NCI-H1436 (cell line): ENCODE measurements around the gene PLA2G4C.

Experiments used
- DNase-seq: peaks from one replicate; lab custom pipeline; 2025; lab: John Stamatoyannopoulos, UW

The PLA2G4C gene

GRCh38 chr19:48110350-48110966 lies at the start of gene PLA2G4C:
Gene PLA2G4C (minus strand): TSS chr19:48110817. CDS start chr19:48106529, 4,288 bp downstream.
- DNase-seq = peak; percentile 94

- no peak for DNase-seq
Observed at GRCh38 chr19:48158210-48158790, 47.7 kb upstream of the PLA2G4C start.

- DNase-seq = no peak
Observed at GRCh38 chr19:48154003-48154402, 43.4 kb upstream of the PLA2G4C start.

- peak; percentile 54 for DNase-seq
Observed at GRCh38 chr19:48152551-48152950, 41.9 kb upstream of the PLA2G4C start.

GRCh38 chr19:48149430-48149829 lies 38.8 kb upstream of the PLA2G4C start:
- DNase-seq = no peak

GRCh38 chr19:48148576-48148975 lies 38.0 kb upstream of the PLA2G4C start:
- DNase-seq = no peak

- DNase-seq = no peak
Observed at GRCh38 chr19:48147597-48148175, 37.1 kb upstream of the PLA2G4C start.

- DNase-seq = no peak
Observed at GRCh38 chr19:48139053-48139452, 28.4 kb upstream of the PLA2G4C start.

GRCh38 chr19:48137411-48137810 lies 26.8 kb upstream of the PLA2G4C start:
- DNase-seq = no peak

GRCh38 chr19:48136547-48136946 lies 25.9 kb upstream of the PLA2G4C start:
- no peak for DNase-seq

- peak; percentile 7 for DNase-seq
Observed at GRCh38 chr19:48135411-48135810, 24.8 kb upstream of the PLA2G4C start.

- DNase-seq = no peak
Observed at GRCh38 chr19:48133094-48133493, 22.5 kb upstream of the PLA2G4C start.

- DNase-seq = no peak
Observed at GRCh38 chr19:48127561-48127960, 16.9 kb upstream of the PLA2G4C start.

GRCh38 chr19:48123907-48124651 lies 13.5 kb upstream of the PLA2G4C start:
- DNase-seq = no peak

GRCh38 chr19:48122421-48122820 lies 11.8 kb upstream of the PLA2G4C start:
- no peak for DNase-seq

- no peak for DNase-seq
Observed at GRCh38 chr19:48121909-48122371, 11.3 kb upstream of the PLA2G4C start.

- no peak for DNase-seq
Observed at GRCh38 chr19:48121066-48121465, 10.4 kb upstream of the PLA2G4C start.

- DNase-seq = no peak
Observed at GRCh38 chr19:48120505-48120904, 9.9 kb upstream of the PLA2G4C start.

GRCh38 chr19:48118131-48118517 lies 7.5 kb upstream of the PLA2G4C start:
- DNase-seq = no peak

- DNase-seq = no peak
Observed at GRCh38 chr19:48117515-48118130, 7.0 kb upstream of the PLA2G4C start.

- no peak for DNase-seq
Observed at GRCh38 chr19:48113190-48113917, 2.7 kb upstream of the PLA2G4C start.

- no peak for DNase-seq
Observed at GRCh38 chr19:48111280-48111679, 663 bp upstream of the PLA2G4C start.
